Sciatic nerve (tissue), 2 donors: ENCODE results near the gene CNTNAP4. TPM values are rescaled to one million over a fixed set of nuclear protein-coding genes. Genes with fewer than 3 reads are reported as not detected.
A peak's percentile ranks its signal among the peaks of the same experiment; 100 is the strongest.

Experiments used
- ATAC-seq: fragments of 200-7000 bp; cut with Tn5 transposase; one replicate; pipeline ENCODE4 v1.9.1; 2020; ENCODE audit warnings: mild to moderate bottlenecking, moderate library complexity
- DNase-seq: peaks from one replicate; pipeline ENCODE4 v3.0.0-alpha.2; 2020; ENCODE audit warnings: low spot score
- intact Hi-C: fragments of 100-400 bp; cut with DNase I; formaldehyde crosslinking; loops from one replicate; pipeline ENCODE4 v1.14.2; 2022
- total RNA-seq: library from RNA; stranded (reverse); fragmentation: NEBNext Ultra II Directional; extraction: Animal tissue kit (Norgen Biotek cat#: 25700); gene quantifications from one replicate; pipeline ENCODE4 v1.2.1, GENCODE V29; 2021
- donor health status: DM: no; HTN: no; CAD: no.
- donor health status: DM: no; HTN: no; CAD: no.

Gene CNTNAP4
- total RNA-seq, 1 donor from 2014 or later, result 0.76 TPM

DNA sequence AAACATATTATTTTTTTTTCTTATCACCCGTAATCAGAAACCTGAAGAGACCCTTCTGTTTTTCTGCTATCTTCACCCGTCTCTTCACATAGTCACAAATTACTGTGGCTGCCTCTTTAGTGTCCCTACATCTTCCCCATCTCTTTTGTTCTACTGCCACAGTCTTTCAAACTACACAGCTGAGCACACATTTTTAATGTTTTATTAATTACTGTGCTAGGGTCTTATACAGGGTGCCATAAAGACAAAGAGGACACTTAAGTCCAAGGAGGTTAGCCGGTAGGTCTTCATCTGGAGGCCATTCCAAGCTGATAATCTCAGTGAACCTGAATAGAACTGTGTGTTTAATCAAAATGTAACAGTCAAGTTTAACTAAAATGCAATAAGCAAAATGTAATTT lies 20.7 kb downstream of the CNTNAP4 start:
- intact Hi-C loops, result no loop called here

GRCh38 chr16:76303637-76304314 lies 26.6 kb downstream of the CNTNAP4 start:
- ATAC-seq (no peak), DNase-seq (no peak)
- intact Hi-C loops, result no loop called here

More for the DNA sequence above, 20.7 kb downstream of the CNTNAP4 start:
- no peak for DNase-seq
- ATAC-seq, result no peak

DNA sequence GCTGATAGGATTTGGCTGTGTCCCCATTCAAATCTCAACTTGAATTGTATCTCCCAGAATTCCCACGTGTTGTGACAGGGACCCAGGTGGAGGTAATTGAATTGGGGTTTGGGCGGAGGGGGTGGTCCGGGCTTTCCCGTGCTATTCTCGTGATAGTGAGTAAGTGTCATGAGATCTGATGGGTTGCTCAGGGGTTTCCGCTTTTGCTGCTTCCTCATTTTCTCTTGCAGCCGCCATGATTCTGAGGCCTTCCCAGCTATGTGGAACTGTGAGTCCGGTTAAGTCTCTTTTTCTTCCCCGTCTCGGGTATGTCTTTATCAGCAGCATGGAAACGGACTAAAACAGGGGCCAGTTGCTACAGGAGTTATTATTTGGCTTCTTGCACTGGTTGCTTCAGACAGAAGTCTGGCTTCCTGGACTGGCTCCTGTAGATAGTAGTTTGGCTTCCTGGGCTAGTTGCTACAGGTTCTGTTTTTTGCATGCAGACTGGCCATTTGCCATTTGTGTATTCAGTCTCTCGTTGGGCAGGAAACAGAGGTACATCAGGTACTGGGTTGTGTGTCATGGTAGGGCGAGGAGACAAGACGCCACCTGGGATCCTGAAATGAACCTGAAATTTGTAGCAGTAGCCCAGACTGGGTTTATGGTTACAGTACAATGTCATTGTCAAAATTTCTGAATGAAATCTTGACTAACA lies 32.6 kb downstream of the CNTNAP4 start:
- intact Hi-C loops, result no loop called here
- DNase-seq, result no peak
- ATAC-seq, result no peak

- intact Hi-C loops, result no loop called here
- DNase-seq, result no peak
- ATAC-seq, result no peak
These were observed 34.1 kb downstream of the CNTNAP4 start for GRCh38 chr16:76311260-76311659.

DNA sequence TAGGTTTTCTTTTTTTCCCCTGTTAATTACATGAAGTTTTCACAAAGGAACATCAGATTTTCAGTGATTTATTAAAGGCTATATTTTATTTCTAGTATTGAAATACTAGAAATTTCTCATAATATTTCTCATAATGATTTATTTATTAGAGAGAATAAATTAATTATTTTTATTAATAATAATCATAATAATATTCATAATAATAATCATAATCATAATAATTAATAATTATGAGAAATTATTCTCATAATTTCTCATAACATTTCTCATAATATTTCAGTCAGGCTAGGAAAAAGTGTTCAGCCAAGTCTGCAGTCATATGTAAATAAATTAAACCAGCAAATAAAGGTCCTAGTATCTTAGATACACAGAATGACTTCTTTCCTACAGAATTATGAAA lies 41.4 kb downstream of the CNTNAP4 start:
- intact Hi-C loops, result no loop called here
- no peak for DNase-seq
- ATAC-seq, result no peak

- ATAC-seq (no peak), DNase-seq (no peak)
- intact Hi-C loops, result no loop called here
These were observed 51.9 kb downstream of the CNTNAP4 start for GRCh38 chr16:76329106-76329505.

GRCh38 chr16:76335180-76335974 lies 58.2 kb downstream of the CNTNAP4 start:
- no peak for DNase-seq
- no peak for ATAC-seq
- intact Hi-C loops, result no loop called here

GRCh38 chr16:76336112-76336511 lies 58.9 kb downstream of the CNTNAP4 start:
- DNase-seq (no peak), ATAC-seq (no peak)
- intact Hi-C loops, result no loop called here

- DNase-seq (no peak), ATAC-seq (no peak)
- intact Hi-C loops, result no loop called here
These were observed 61.3 kb downstream of the CNTNAP4 start for GRCh38 chr16:76338472-76338871.

DNA sequence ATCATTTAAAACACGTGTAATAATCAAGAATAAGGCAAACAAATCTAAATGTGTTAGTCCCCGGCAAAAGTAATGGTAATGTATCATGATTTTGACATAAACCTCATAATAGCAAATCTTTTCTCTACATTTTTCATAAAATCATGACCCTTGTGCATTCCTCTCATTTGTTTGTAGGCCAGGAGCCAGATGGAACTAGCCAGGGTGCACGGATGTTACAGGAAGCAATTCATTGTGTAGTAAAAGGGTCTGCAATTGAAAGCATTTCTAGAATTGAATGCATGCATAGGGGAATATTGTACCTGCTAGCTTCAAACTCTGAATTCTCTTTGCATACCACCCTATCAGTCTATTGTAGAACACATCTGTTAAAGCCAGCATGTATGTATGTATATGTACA lies 66.6 kb downstream of the CNTNAP4 start:
- DNase-seq (no peak), ATAC-seq (no peak)
- intact Hi-C loops, result no loop called here

GRCh38 chr16:76345163-76345661 lies 68.0 kb downstream of the CNTNAP4 start:
- DNase-seq, result peak; percentile 59
- intact Hi-C loops, result no loop called here
- peak; percentile 96 for ATAC-seq

- no peak for ATAC-seq
- intact Hi-C loops, result no loop called here
- DNase-seq, result no peak
These were observed 69.0 kb downstream of the CNTNAP4 start for GRCh38 chr16:76346210-76346609.

DNA sequence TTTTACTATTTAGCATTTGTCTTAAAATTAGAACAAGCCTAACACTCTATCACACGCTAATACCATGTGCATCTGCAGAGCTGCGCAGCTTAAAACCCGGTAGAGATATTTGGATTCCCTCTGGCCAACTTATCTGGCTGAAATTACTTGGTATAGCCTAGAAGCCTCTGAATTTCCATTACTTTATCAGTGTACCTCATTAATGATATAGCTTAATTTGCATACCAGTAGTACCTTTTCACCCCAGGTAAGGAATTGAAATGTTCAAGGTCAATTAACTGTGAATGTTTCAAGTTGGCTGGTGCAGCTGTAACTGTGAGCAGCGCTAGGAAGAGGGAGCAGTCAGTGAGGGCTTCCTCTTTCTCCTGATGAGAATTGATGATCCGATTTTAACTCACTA lies 74.2 kb downstream of the CNTNAP4 start:
- intact Hi-C loops, result no loop called here
- DNase-seq (no peak), ATAC-seq (no peak)

DNA sequence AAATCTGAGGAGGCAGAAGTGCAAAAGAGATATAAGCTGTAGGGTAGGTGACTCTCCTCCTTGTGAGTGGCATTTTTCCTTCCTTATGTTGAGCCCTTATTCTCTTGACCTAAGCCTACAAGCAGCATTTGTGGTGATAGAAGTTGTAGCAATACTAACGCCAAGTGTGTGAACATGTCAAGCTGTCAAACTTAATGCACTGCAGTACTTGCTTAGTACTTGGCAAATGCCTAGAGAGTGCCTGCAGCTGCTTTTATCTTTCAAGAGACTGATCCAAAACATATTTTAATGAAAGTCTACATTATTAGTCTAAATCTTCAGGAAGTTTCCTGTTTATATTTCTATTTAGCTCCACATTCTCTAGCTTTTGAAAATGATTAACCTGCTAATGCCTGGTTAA lies 83.2 kb downstream of the CNTNAP4 start:
- DNase-seq (no peak), ATAC-seq (no peak)
- intact Hi-C loops, result no loop called here

DNA sequence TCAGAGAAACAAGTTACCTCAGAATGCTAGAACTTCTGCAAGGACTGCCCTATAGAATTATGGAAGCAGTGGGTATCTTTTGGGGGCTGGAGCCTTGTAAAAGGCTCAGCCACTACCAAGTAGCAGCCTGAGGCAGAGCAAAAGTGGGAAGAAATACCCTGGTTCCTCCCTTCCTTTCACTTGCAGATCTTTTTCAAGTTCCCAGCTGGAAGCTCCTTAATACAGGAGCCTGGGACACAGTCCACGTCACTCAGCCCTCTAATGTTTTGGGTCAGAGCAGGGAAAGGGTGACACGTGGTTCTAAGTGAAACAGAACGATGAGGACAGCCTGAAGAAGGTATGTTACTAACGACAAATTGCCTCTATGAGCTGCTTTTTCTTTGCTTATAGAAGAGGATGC lies 93.1 kb downstream of the CNTNAP4 start:
- intact Hi-C loops, result no loop called here
- ATAC-seq (no peak), DNase-seq (no peak)

DNA sequence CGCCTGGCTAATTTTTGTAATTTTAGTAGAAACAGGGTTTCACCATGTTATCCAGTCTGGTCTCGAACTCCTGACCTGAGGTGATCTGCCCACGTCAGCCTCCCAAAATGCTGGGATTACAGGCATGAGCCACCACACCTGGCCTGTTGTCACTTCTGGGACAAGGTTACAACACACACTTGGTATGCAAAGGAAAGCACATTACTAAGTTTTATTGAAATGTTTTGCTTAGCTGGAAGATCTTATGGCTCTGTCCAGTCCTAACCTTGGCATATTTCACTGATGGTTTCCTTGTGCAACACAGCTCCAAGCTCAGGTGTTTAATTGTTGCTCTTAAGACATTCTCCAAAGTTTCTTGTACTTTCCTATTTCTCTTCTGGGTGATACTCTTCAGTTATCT lies 94.2 kb downstream of the CNTNAP4 start:
- DNase-seq (no peak), ATAC-seq (no peak)
- intact Hi-C loops, result no loop called here

GRCh38 chr16:76373998-76374397 lies 96.8 kb downstream of the CNTNAP4 start:
- ATAC-seq (no peak), DNase-seq (no peak)
- intact Hi-C loops, result no loop called here

DNA sequence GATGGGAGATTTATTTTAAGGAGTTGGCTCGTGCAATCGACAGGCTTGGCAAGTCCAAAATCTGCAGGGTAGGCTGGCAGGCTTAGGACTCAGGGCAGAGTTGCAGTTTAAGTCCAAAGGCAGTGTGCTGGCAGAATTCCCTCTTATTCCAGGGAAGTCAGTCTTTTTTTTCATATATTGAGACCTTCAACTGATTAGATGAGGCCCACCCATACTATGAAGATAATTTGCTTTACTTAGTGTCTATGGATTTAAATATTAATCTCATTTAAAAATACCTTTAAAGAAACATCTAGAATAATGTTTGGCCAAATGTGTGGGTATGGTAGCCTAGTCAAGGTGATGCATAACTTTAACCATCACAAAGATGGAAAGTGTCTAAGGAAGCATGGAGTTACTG lies 99.8 kb downstream of the CNTNAP4 start:
- no peak for DNase-seq
- no peak for ATAC-seq
- intact Hi-C loops, result no loop called here

DNA sequence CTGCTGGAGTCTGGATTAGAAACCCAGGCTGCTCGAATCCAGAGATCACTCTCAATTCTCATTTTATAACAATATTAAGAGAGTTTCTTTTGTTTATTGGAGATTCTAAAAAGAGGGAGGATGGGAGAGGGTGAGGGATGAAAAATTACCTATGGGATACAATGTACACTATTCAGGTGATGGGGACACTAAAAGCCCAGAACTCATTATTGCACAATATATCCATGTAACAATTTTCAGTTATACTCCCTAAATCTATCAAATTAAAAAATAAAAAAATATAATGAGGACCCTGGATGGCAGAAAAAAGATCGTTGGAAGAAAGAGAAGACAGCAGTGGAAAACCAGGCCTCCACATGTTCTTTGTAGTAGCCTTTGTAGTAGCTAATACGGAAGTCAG lies 100.8 kb downstream of the CNTNAP4 start:
- no peak for ATAC-seq
- no peak for DNase-seq
- intact Hi-C loops, result no loop called here

GRCh38 chr16:76381096-76381495 lies 103.9 kb downstream of the CNTNAP4 start:
- intact Hi-C loops, result no loop called here
- DNase-seq, result no peak
- no peak for ATAC-seq
